Right atrium auricular region (tissue), 2 donors: ENCODE data around the gene VPS50. TPM values are rescaled to one million over a fixed set of nuclear protein-coding genes. Genes with fewer than 3 reads are reported as not detected.

Source experiments
- DNase-seq: peaks from one replicate; pipeline ENCODE4 v3.0.0-alpha.2; 2019; ENCODE audit warnings: low spot score
- H3K27ac ChIP-seq, 2 donors: fragments of 200-600 bp; sonication (generic); 1 replicate in 1 of 2; 2 replicates in 1 of 2; pipeline ENCODE4 v1.5.1; 2016 to 2019
- H3K27me3 ChIP-seq, 2 donors: fragments of 200-600 bp; sonication (generic); one replicate each; pipeline versions ENCODE4 v1.5.1 to v1.6.0; 2017 to 2019
- H3K36me3 ChIP-seq: fragments of 200-600 bp; sonication (generic); one replicate; pipeline ENCODE4 v1.5.1; 2016
- H3K4me1 ChIP-seq, 2 donors: fragments of 200-600 bp; sonication (generic); one replicate each; pipeline versions ENCODE4 v1.5.1 to v1.6.0; 2017 to 2019
- H3K4me3 ChIP-seq, 2 donors: fragments of 200-600 bp; sonication (generic); 1 replicate in 1 of 2; 2 replicates in 1 of 2; pipeline ENCODE4 v1.5.1; 2017 to 2019; ENCODE audit warnings: mild to moderate bottlenecking in 1 of 2, moderate library complexity in 1 of 2
- H3K9me3 ChIP-seq, 2 donors: fragments of 200-600 bp; sonication (generic); one replicate each; pipeline ENCODE4 v1.5.1; 2019
- CTCF ChIP-seq, 2 donors: fragments of 200-600 bp; sonication (generic); IDR thresholded peaks; one replicate each; pipeline ENCODE4 v1.5.1; 2019; ENCODE audit warnings: antibody characterized with exemption in 2 of 2
- total RNA-seq, 2 donors: library from RNA; depleted of rRNA; stranded (reverse); fragments of >200 nt; gene quantifications; one replicate each; pipeline ENCODE4 v1.1.0, GENCODE V29; 2016

The VPS50 gene
- total RNA-seq, 2 donors from 2014 or later: 8.8 to 22.7 TPM

GRCh38 chr7:93231259-93231658 lies 907 bp upstream of the VPS50 start:
- Histone ChIP-seq H3K4me1 (peaks cover 0 to 19% of the 10 kb centered on the region in 2 donors), H3K27me3 (no peaks in the 10 kb centered on the region), H3K36me3 (no peaks in the 10 kb centered on the region), H3K4me3 (peak overlapping the region; percentile 63 to 76), H3K9me3 (no peaks in the 10 kb centered on the region), H3K27ac (no peak overlapping the region)
- no peak for DNase-seq
- no peak for TF ChIP-seq CTCF (IDR thresholded peaks at IDR 0.05)

- H3K4me1 ChIP-seq: peaks cover 0 to 19% of the 10 kb centered on the region in 2 donors
- H3K27ac ChIP-seq: peak overlapping the region; percentile 55 to 77
- peak overlapping the region; percentile 63 to 76 for H3K4me3 ChIP-seq
- no peaks in the 10 kb centered on the region for H3K9me3 ChIP-seq
- no peak for TF ChIP-seq CTCF (IDR thresholded peaks at IDR 0.05)
- no peaks in the 10 kb centered on the region for H3K36me3 ChIP-seq
- no peak for DNase-seq
- H3K27me3 ChIP-seq: no peaks in the 10 kb centered on the region
These were observed 480 bp downstream of the VPS50 start for GRCh38 chr7:93232673-93233018.

GRCh38 chr7:93235541-93235940 lies 3.4 kb downstream of the VPS50 start:
- Histone ChIP-seq H3K4me3 (no peak overlapping the region), H3K27me3 (no peaks in the 10 kb centered on the region), H3K36me3 (no peaks in the 10 kb centered on the region), H3K9me3 (no peaks in the 10 kb centered on the region), H3K4me1 (peaks cover 0 to 19% of the 10 kb centered on the region in 2 donors), H3K27ac (no peak overlapping the region)
- TF ChIP-seq CTCF (IDR thresholded peaks at IDR 0.05): no peak
- no peak for DNase-seq

- no peak overlapping the region for H3K27ac ChIP-seq
- H3K9me3 ChIP-seq: no peaks in the 10 kb centered on the region
- DNase-seq: no peak
- H3K27me3 ChIP-seq: no peaks in the 10 kb centered on the region
- no peaks in the 10 kb centered on the region for H3K36me3 ChIP-seq
- peaks cover 0 to 7% of the 10 kb centered on the region in 2 donors for H3K4me1 ChIP-seq
- TF ChIP-seq CTCF (IDR thresholded peaks at IDR 0.05): no peak
- H3K4me3 ChIP-seq: no peak overlapping the region
These were observed 6.0 kb downstream of the VPS50 start for GRCh38 chr7:93238131-93238530.

GRCh38 chr7:93238748-93239147 lies 6.6 kb downstream of the VPS50 start:
- DNase-seq: no peak
- H3K9me3 ChIP-seq: no peaks in the 10 kb centered on the region
- H3K4me1 ChIP-seq: peaks cover 0 to under 1% of the 10 kb centered on the region in 2 donors
- no peak overlapping the region for H3K27ac ChIP-seq
- H3K36me3 ChIP-seq: no peaks in the 10 kb centered on the region
- TF ChIP-seq CTCF (IDR thresholded peaks at IDR 0.05): no peak
- H3K4me3 ChIP-seq: no peak overlapping the region
- H3K27me3 ChIP-seq: no peaks in the 10 kb centered on the region

- H3K36me3 ChIP-seq: no peaks in the 10 kb centered on the region
- no peaks in the 10 kb centered on the region for H3K9me3 ChIP-seq
- no peak overlapping the region for H3K27ac ChIP-seq
- no peak overlapping the region for H3K4me3 ChIP-seq
- no peak for DNase-seq
- H3K27me3 ChIP-seq: no peaks in the 10 kb centered on the region
- no peaks in the 10 kb centered on the region for H3K4me1 ChIP-seq
- TF ChIP-seq CTCF (IDR thresholded peaks at IDR 0.05): no peak
These were observed 7.7 kb downstream of the VPS50 start for GRCh38 chr7:93239824-93240223.
